DND-41 (cell line): ENCODE data around the gene TALDO1.

Source experiments
- CTCF ChIP-seq: IDR thresholded peaks from 2 replicates; pipeline ENCODE4 v1.5.1; 2012; ENCODE audit warnings: borderline replicate concordance, low read length, moderate library complexity, mild to moderate bottlenecking; ENCODE audit not compliant: poor library complexity, severe bottlenecking; ENCODE audit errors: extremely low read depth
- EZH2 ChIP-seq: IDR thresholded peaks from 3 replicates; pipeline ENCODE4 v1.6.1; 2012; ENCODE audit warnings: borderline replicate concordance, low read depth, mild to moderate bottlenecking, moderate library complexity, low read length, inconsistent platforms; ENCODE audit not compliant: severe bottlenecking

GRCh38 chr11:798093-798713 lies 50.9 kb downstream of the TALDO1 start, which contains the start of gene SLC25A22:
- TF ChIP-seq CTCF (peak; percentile 84), EZH2 (no peak)
